ENCODE measurements around the gene PTGDR2.
"Not testable (repeated sequence)": the region's sequence is repeated elsewhere in the genome, so short reads cannot be mapped to it uniquely, and the experiment has no call there.

The PTGDR2 gene

GRCh38 chr11:60841797-60842667 is 13.7 kb downstream of the PTGDR2 start, which contains the start of gene CCDC86:
Gene CCDC86 (plus strand): TSS chr11:60842113. CDS start chr11:60842125, 12 bp downstream.
- peak; percentile 94 for DNase-seq (ENCODE audit: low read depth)

- DNase-seq (ENCODE audit: low read depth): peak; percentile 96
Measured at GRCh38 chr11:60840470-60841430, 15.0 kb downstream of the PTGDR2 start.

GRCh38 chr11:60838132-60838531 is 17.6 kb downstream of the PTGDR2 start:
- DNase-seq (ENCODE audit: low read depth): peak; percentile 38

- DNase-seq (ENCODE audit: low read depth): no peak
Measured at GRCh38 chr11:60836866-60837515, 18.8 kb downstream of the PTGDR2 start.

- DNase-seq (ENCODE audit: low read depth): peak; percentile 8
Measured at GRCh38 chr11:60835534-60835846, 20.3 kb downstream of the PTGDR2 start.

DNA sequence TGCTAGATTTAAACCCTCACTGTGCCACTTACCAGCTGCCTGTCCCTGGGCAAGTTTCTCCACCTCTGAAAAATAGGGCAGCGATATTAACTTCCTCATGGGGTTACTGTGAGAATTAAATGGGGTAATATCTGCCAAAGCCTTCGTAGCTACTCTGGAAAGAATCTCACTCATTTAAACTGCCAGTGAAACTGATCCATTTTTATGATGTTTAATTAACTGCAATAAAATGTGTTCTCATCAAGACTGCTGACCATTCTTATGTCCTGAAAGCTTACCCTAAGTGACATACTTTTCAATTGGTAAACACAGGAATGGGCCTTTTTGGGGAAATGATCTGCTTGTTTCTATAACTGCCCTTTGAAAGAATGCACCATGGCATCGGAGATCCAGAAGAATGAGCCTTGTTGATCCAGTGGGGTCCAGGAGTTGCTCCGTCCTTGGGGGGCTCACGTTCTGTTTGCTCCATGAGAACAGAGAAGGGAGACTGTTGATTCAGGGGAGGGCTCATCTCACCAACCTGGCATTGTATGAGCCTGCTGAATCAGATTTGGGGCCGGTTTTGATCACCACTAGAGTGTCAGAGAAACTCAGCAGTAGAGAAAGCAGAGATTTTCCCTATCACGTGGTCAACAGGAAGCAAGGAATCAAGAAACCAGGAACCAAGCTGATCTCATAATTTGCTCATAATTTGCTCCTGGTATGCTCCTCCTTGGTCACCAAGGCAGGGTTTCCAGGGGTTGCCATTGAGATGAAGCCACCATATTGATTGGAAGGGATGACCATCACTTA is 20.8 kb downstream of the PTGDR2 start:
- no peak for DNase-seq (ENCODE audit: low read depth)

GRCh38 chr11:60831501-60832079 is 24.2 kb downstream of the PTGDR2 start:
- DNase-seq (ENCODE audit: low read depth): peak; percentile 53

DNA sequence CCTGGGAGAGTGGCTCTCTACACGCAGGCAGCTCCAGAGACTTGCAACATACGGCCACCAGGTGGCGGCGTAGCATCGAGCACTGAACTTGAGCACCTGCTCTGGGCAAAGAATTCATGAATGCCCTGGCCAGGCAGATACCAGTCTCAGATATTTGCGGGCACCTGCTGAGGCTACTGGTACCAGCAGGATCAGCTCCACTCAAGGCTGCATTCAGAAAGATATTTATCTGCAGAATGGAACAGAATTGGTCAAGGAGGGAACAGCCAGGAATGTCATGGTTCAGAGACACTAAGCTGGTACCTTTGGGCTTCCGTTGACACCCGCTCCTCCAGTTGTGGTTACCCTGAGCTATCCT is 24.6 kb downstream of the PTGDR2 start:
- DNase-seq (ENCODE audit: low read depth): peak; percentile 76

- DNase-seq (ENCODE audit: low read depth): no peak
Measured at GRCh38 chr11:60830478-60831142, 25.1 kb downstream of the PTGDR2 start.

GRCh38 chr11:60825790-60826189 is 30.0 kb downstream of the PTGDR2 start:
- no peak for DNase-seq (ENCODE audit: low read depth)

DNA sequence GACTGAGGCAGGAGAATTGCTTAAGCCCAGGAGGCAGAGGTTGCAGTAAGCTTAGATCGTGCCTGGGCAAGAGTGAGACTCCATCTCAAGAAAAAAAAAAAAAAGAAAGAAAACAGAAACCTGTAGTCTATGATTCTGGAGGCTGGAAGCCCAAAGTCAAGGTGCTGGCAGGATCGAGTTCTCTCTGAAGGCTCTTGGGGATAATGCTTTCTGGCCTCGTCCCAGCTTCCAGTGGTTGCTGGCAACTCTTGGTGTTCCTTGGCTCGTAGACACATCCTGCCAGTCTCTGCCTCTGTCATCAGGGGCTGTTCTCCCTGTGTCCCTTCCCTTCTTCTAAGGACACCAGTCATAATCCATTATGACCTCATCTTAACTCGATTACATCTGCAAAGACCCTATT is 30.6 kb downstream of the PTGDR2 start:
- no peak for DNase-seq (ENCODE audit: low read depth)

GRCh38 chr11:60823745-60824306 is 31.9 kb downstream of the PTGDR2 start:
- not testable (repeated sequence) for DNase-seq (ENCODE audit: low read depth)

- DNase-seq (ENCODE audit: low read depth): no peak
Measured at GRCh38 chr11:60821827-60822599, 33.7 kb downstream of the PTGDR2 start.

DNA sequence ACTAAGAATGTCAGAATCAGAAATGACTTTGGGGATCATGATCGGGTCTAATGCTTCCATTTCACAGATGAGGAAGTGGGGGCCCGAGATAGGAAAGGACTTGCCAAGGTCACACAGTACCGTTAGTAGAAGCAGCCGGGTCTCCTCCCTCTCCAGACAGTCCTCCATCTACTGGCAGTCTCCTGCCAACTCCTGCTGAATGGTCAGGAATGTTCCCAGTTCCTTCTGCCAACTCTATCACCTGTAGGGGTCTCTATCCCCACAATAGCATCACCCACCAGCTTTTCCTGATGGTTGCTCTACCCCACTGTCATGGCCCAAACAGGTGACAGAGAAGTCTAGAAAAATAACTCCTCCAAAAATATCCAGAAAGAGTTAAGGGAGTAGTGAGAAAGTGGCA is 37.7 kb downstream of the PTGDR2 start:
- DNase-seq (ENCODE audit: low read depth): no peak

DNA sequence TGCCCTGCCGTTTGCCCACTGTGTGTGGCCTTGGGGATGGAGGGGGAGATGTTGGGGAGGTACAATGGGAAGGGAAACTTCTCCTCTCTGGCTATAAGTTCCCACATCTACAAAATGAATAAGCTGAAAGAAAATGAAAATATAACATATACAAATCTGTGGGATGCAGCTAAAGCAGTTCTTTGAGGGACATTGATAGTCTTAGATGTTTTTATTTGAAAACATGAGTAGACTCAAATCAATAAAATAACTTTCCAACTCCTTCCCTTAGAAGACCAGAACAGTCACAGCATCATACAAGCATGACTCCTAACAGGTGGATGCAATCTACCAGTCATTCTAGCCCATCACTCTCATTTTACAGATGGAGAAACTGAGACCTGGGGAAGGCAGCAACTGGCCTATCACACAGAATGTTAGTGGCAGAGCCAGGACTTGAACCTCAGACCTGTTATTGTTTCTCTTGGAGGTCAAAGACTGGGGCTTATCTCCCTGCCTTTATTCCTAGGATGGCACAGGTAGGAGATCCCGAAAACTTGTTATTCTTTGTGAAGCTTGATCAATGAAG is 39.1 kb downstream of the PTGDR2 start:
- no peak for DNase-seq (ENCODE audit: low read depth)

- DNase-seq (ENCODE audit: low read depth): no peak
Measured at GRCh38 chr11:60814112-60814511, 41.6 kb downstream of the PTGDR2 start.

DNA sequence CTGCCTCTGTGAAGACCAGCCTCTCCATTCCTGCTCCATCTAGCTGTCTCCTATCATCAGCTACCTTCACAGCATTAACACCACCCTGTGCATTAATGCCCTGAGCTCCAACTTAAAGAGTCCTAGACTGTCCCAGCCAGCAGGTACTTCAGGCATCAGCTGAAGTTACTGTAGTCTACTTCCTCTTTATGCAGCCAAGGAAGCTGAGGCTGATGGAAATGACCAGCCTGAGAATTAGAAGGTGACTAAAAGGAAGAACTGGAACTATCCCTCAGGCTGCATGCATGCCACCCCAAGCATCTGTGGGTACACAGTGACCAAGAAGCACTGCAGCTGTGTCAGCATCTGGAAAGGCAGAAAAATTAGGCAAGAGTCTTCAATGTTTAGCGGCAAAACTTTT is 42.4 kb downstream of the PTGDR2 start:
- no peak for DNase-seq (ENCODE audit: low read depth)

GRCh38 chr11:60810569-60810968 is 45.2 kb downstream of the PTGDR2 start:
- no peak for DNase-seq (ENCODE audit: low read depth)

DNA sequence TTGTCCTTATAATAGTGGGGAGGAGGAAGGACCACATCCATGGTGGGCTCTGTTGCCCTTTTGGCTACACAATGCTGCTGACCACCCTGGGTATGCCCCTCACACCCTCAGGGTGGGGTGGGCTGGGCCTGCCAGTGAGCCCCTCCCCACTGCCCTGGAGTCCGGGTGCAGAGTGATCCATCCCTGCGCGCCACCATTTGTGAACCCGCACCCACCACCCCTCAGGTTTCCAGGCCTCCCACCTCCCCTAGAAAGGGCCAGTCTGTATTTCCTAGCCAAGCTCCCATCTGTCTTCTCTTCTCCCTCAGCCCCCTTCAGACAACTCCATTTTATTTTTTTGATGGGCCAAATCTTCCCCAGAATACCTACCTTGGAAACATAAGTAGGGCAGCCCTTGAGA is 45.6 kb downstream of the PTGDR2 start:
- no peak for DNase-seq (ENCODE audit: low read depth)
